ENCODE measurements around the gene PRKAG1.

DNA sequence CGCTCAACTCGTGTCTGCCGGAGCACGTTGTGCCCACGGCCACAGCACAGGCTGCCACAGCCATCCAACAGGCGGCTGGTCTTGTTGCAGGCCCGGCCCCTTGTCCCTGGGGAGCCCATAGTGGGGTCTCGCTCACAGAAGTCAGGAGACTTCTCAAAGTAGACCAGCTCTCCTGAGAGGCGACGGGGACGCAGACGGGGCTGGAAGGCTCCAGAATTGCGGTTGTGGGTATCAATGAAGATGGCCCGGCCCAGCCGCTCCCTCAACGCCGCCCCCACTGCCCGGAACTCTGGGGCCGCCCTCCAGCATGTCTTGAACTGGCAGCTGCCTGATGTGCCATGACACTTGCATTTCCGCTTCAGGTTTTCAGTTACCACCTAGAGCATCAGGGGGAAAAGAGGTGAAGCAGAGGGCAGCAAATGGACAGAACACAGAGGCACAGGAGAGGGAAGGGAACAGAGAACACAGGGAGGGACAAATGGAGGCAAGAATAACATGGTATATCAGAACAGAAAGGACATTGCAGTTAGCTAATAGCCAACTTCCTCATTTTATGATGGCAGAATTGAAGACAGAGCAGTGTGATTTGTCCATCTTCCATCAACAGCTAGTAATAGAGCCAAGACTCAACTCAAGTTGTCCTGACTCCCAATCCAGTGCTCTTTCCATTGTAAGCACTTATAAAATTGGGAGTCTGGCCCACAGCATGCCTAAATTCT, 52.2 kb downstream of the PRKAG1 start:
- TF ChIP-seq EP300 (IDR thresholded peaks at IDR 0.05): no peak
- no peak for TF ChIP-seq POLR2AphosphoS5 (IDR thresholded peaks at IDR 0.05)

All from gastroesophageal sphincter (tissue), 2 donors.